AG04449 (cell line): ENCODE data around the gene WIF1.

Source experiments
- CTCF ChIA-PET: fragments of 350-600 bp; formaldehyde crosslinking; extraction: SDS; loops from one replicate; lab custom pipeline; 2021; ENCODE audit warnings: antibody characterized with exemption; lab: Yijun Ruan, JAX
- POLR2A ChIA-PET: fragments of 400-600, 350-600 bp; formaldehyde crosslinking; extraction: SDS; loops from one replicate; lab custom pipeline; 2020; ENCODE audit warnings: antibody characterized with exemption, inconsistent platforms; lab: Yijun Ruan, JAX
- DNase-seq: peaks from one replicate; pipeline ENCODE4 v3.0.0-alpha.2; 2010; ENCODE audit warnings: low read depth, low spot score
- H3K4me3 ChIP-seq: 2 replicates; pipeline ENCODE4 v1.5.1; 2011; ENCODE audit warnings: low read depth, mild to moderate bottlenecking, control low read depth, low read length
- TF ChIP-seq, protein P1 (sequence below): IDR thresholded peaks from one replicate; pipeline ENCODE4 v1.5.1; 2011; ENCODE audit warnings: mild to moderate bottlenecking, moderate library complexity, low read length, control low read depth, inconsistent platforms; ENCODE audit not compliant: insufficient read depth; ENCODE audit errors: missing control alignments

The WIF1 gene

GRCh38 chr12:65121049-65121955, at the start of gene WIF1:
TSS of gene WIF1 (minus strand) at chr12:65121305. CDS start at chr12:65121191, 114 bp downstream.
- H3K4me3 ChIP-seq: peak within 1 kb of the TSS; percentile 36
- CTCF ChIA-PET: interaction anchor here (0.7 to 5.2 kb wide), 9 partner anchors 9 to 325 kb away, joined by 3 to 109 read pairs (median 4); no protein-coding TSS in a partner anchor
- POLR2A ChIA-PET: no interaction called here

GRCh38 chr12:65170209-65170881, 49.2 kb upstream of the WIF1 start:
- peak overlapping the region; percentile 89 for H3K4me3 ChIP-seq
- TF ChIP-seq, protein P1, sequence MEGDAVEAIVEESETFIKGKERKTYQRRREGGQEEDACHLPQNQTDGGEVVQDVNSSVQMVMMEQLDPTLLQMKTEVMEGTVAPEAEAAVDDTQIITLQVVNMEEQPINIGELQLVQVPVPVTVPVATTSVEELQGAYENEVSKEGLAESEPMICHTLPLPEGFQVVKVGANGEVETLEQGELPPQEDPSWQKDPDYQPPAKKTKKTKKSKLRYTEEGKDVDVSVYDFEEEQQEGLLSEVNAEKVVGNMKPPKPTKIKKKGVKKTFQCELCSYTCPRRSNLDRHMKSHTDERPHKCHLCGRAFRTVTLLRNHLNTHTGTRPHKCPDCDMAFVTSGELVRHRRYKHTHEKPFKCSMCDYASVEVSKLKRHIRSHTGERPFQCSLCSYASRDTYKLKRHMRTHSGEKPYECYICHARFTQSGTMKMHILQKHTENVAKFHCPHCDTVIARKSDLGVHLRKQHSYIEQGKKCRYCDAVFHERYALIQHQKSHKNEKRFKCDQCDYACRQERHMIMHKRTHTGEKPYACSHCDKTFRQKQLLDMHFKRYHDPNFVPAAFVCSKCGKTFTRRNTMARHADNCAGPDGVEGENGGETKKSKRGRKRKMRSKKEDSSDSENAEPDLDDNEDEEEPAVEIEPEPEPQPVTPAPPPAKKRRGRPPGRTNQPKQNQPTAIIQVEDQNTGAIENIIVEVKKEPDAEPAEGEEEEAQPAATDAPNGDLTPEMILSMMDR: no peak
- ChIA-PET POLR2A (interaction anchor here (0.6 to 1.6 kb wide), 3 partner anchors 24 to 559 kb away, joined by 3 to 6 read pairs (median 3); no protein-coding TSS in a partner anchor), CTCF (interaction anchor here (1.0 to 1.9 kb wide), 3 partner anchors 10 to 279 kb away, joined by 3 to 6 read pairs (median 3); no protein-coding TSS in a partner anchor)
- no peak for DNase-seq

More at GRCh38 chr12:65121049-65121955, at the start of gene WIF1:
- TF ChIP-seq, protein P1: peak; percentile 17
- no peak for DNase-seq

- POLR2A ChIA-PET: interaction anchor here (0.6 to 1.6 kb wide), 4 partner anchors 25 to 109 kb away, joined by 3 to 6 read pairs (median 4); partner anchors contain the start of gene MSRB3
- peak within 1 kb of the TSS; percentile 89 for H3K4me3 ChIP-seq
- CTCF ChIA-PET: interaction anchor here (0.7 to 1.9 kb wide), 3 partner anchors 8 to 279 kb away, joined by 3 to 6 read pairs (median 3); no protein-coding TSS in a partner anchor
- TF ChIP-seq, protein P1: no peak
- peak; percentile 21 for DNase-seq
These were observed 48.5 kb upstream of the WIF1 start, which contains the start of gene LEMD3 for GRCh38 chr12:65169320-65170208. TSS of gene LEMD3 (plus strand) at chr12:65169583. CDS start at chr12:65169597, 14 bp downstream.

DNA sequence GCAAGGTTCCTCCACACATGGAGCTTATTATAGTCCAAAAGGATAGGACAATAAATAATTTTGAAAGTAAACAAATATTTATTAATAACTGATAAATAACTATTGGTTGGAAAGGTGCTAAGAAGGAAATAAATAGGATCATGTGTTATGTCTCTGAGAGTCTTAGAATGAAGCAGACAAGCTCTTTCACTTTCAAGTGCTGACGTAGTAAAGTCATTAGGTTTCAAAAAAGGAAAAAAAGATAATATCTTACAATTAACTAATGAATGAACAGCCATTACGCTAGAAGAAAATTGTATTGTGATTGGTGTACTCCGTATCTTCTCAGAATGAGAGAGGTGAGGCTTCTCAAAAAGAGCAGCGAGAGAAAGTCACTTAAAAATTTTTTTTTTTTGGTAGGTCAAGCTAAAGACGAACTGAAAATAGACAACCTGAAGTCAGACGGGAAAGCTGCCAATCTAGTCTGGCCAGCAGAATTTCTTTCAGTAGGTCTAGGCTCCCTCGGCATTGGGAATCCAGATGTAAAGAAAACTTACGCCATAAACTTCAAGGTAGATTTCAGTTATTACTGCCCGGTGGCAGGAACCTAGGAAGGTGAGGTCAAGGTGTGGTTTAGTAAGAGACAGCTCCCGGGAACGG, 47.7 kb upstream of the WIF1 start:
- H3K4me3 ChIP-seq: peak overlapping the region; percentile 89
- TF ChIP-seq, protein P1: no peak
- ChIA-PET CTCF (interaction anchor here (0.7 to 1.9 kb wide), 3 partner anchors 9 to 278 kb away, joined by 3 to 6 read pairs (median 3); no protein-coding TSS in a partner anchor), POLR2A (interaction anchor here (0.6 to 1.6 kb wide), 4 partner anchors 24 to 109 kb away, joined by 3 to 6 read pairs (median 4); partner anchors contain the start of gene MSRB3)
- DNase-seq: no peak

DNA sequence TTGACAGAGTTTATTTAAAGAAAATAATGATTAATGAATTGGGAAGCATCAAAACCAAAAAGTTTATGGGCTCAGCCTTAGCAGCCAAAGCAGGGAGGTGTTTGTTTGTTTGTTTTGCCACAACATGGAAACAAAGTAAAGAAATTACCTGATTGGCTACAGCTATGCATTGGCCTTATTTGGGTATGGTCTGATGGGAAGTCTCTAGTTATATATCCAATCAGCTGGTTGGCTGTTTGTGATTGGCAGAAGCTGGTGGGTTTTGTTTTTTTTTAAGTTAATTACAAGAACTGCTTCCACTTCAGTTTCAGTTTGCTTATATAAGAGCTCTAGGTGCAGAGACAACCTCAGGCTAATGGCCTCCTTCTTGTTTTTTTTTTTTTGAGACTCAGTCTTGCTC, 43.7 kb upstream of the WIF1 start:
- CTCF ChIA-PET: no interaction called here
- H3K4me3 ChIP-seq: no peak overlapping the region
- TF ChIP-seq, protein P1: no peak
- POLR2A ChIA-PET: no interaction called here
- DNase-seq: no peak
